Panc1 (cell line): Measurements from ENCODE around the gene AKAP13. TPM values are rescaled to one million over a fixed set of nuclear protein-coding genes. Genes with fewer than 3 reads are reported as not detected.

Experiments
- ATAC-seq: fragments of 200-7000 bp; cut with Tn5 transposase; 2 replicates; pipeline ENCODE4 v1.9.1; 2020; ENCODE audit warnings: mild to moderate bottlenecking, moderate library complexity
- BruUV-seq: library from RNA; stranded (reverse); fragments of 400-500 nt; replicated peaks from 2 replicates; lab custom pipeline; 2021; lab: Mats Ljungman, UMichigan
- CTCF ChIA-PET: fragments of 300-600 bp; sonication (Branson Sonifier 250); formaldehyde crosslinking; loops from one replicate; lab custom pipeline; 2022; ENCODE audit warnings: antibody characterized with exemption; lab: Charles Lee
- POLR2A ChIA-PET: fragments of 300-600 bp; sonication (Branson Sonifier 250); formaldehyde crosslinking; loops from one replicate; lab custom pipeline; 2022; ENCODE audit warnings: antibody characterized with exemption; lab: Charles Lee
- DNase-seq: peaks from one replicate; pipeline ENCODE4 v3.0.0-alpha.2; 2010; ENCODE audit warnings: low read depth, low spot score
- H3K27ac ChIP-seq: 2 replicates; pipeline ENCODE4 v1.5.1; 2011; ENCODE audit warnings: mild to moderate bottlenecking, low read length, inconsistent platforms
- H3K27me3 ChIP-seq: fragments of 200-500 bp; sonication (Bioruptor generic); 2 replicates; pipeline ENCODE4 v1.6.0; 2014; ENCODE audit warnings: low read length, inconsistent platforms; ENCODE audit not compliant: control insufficient read depth, insufficient read depth
- H3K36me3 ChIP-seq: fragments of 200-500 bp; sonication (Bioruptor generic); 2 replicates; pipeline ENCODE4 v1.5.1; 2014; ENCODE audit warnings: inconsistent platforms, mild to moderate bottlenecking, low read length, moderate library complexity; ENCODE audit not compliant: control insufficient read depth, insufficient read depth
- H3K4me1 ChIP-seq: 2 replicates; pipeline ENCODE4 v1.5.1; 2011; ENCODE audit warnings: inconsistent platforms, mild to moderate bottlenecking, low read length, moderate library complexity; ENCODE audit not compliant: control insufficient read depth, insufficient read depth
- H3K4me3 ChIP-seq, 2 experiments: 2 replicates each; pipeline ENCODE4 v1.5.1; 2011 to 2012; ENCODE audit warnings: low read depth in 2 of 2, low read length in 2 of 2, mild to moderate bottlenecking in 2 of 2, inconsistent platforms in 1 of 2, moderate library complexity in 1 of 2
- H3K9me3 ChIP-seq: fragments of 200-500 bp; sonication (Bioruptor generic); 2 replicates; pipeline ENCODE4 v1.5.1; 2014; ENCODE audit warnings: low read depth, mild to moderate bottlenecking, inconsistent platforms, low read length, moderate library complexity; ENCODE audit not compliant: control insufficient read depth, insufficient read depth
- POLR2AphosphoS5 ChIP-seq: IDR thresholded peaks from 2 replicates; pipeline ENCODE4 v1.6.1; 2012; ENCODE audit warnings: mild to moderate bottlenecking, low read depth, low read length, moderate library complexity
- SIN3A ChIP-seq: IDR thresholded peaks from 2 replicates; pipeline ENCODE4 v1.6.1; 2012; ENCODE audit warnings: low read depth, mild to moderate bottlenecking, low read length, moderate library complexity, borderline replicate concordance; ENCODE audit not compliant: insufficient read depth
- TCF7L2 ChIP-seq: IDR thresholded peaks from 2 replicates; pipeline ENCODE4 v1.6.1; 2011; ENCODE audit warnings: mild to moderate bottlenecking, low read depth, low read length, inconsistent platforms
- in situ Hi-C: cut with HindIII; loops from 2 replicates; pipeline ENCODE4 v1.10.0; 2016; ENCODE audit warnings: low sequenced_read_pairs, low pct_unique_long_range_greater_than_20kb
- intact Hi-C: fragments of 100-400 bp; cut with micrococcal nuclease; formaldehyde crosslinking; loops from one replicate; pipeline ENCODE4 v1.10.0; 2022; ENCODE audit not compliant: unreplicated experiment
- total RNA-seq: library from RNA; stranded (reverse); gene quantifications from one replicate; pipeline ENCODE4 v1.2.1, GENCODE V29; 2021; ENCODE audit not compliant: unreplicated experiment
- TF ChIP-seq, protein P1 (sequence below): fragments of 450-650 bp; IDR thresholded peaks from 2 replicates; pipeline ENCODE4 v1.5.1; 2017; ENCODE audit warnings: mild to moderate bottlenecking
- TF ChIP-seq, protein P2 (sequence below), 2 experiments: IDR thresholded peaks; 2 replicates each; pipeline ENCODE4 v1.6.1; 2011 to 2012; ENCODE audit warnings: low read depth in 2 of 2, control low read depth in 1 of 2, low read length in 1 of 2, mild to moderate bottlenecking in 1 of 2, moderate library complexity in 1 of 2; ENCODE audit not compliant: insufficient read depth in 1 of 2

Gene AKAP13
- total RNA-seq, 1 experiment from 2014 or later, result 94.2 TPM

DNA sequence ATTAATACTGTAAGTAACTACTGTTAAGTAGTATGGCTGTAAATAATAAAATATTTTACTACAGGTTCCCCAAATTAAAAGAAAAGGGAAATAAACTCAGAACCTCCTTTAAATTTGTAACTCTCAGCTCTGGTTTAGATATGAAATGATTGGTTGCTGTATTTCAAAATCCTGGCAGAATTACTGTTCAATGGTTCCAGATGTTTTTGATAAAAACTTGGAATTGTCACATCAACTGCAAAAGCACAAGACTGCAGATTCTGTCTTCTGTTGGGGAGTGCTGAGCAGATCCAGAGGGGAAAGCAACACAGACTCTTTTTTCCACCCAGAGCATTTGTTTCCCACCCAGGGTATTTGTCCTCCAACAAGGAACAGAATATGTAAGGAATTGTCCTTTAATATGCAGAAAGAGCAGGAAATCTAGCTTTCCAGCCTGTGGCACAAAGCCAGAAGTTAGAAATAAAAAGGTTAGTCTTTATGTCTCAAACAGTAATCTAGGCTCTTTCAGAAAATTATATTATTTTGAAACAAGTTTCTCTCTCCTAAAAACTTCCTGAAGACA is 236.2 kb downstream of the AKAP13 start:
- ChIA-PET POLR2A (no interaction called here), CTCF (interaction anchor here (0.7 kb wide), 1 partner anchor 359 kb away, joined by 3 read pairs; no protein-coding TSS in a partner anchor)
- H3K27ac ChIP-seq, result no peak overlapping the region
- no peak for ATAC-seq
- TF ChIP-seq POLR2AphosphoS5 (no peak), SIN3A (no peak), TCF7L2 (no peak)
- TF ChIP-seq, protein P1, sequence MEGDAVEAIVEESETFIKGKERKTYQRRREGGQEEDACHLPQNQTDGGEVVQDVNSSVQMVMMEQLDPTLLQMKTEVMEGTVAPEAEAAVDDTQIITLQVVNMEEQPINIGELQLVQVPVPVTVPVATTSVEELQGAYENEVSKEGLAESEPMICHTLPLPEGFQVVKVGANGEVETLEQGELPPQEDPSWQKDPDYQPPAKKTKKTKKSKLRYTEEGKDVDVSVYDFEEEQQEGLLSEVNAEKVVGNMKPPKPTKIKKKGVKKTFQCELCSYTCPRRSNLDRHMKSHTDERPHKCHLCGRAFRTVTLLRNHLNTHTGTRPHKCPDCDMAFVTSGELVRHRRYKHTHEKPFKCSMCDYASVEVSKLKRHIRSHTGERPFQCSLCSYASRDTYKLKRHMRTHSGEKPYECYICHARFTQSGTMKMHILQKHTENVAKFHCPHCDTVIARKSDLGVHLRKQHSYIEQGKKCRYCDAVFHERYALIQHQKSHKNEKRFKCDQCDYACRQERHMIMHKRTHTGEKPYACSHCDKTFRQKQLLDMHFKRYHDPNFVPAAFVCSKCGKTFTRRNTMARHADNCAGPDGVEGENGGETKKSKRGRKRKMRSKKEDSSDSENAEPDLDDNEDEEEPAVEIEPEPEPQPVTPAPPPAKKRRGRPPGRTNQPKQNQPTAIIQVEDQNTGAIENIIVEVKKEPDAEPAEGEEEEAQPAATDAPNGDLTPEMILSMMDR, result no peak
- TF ChIP-seq, protein P2, sequence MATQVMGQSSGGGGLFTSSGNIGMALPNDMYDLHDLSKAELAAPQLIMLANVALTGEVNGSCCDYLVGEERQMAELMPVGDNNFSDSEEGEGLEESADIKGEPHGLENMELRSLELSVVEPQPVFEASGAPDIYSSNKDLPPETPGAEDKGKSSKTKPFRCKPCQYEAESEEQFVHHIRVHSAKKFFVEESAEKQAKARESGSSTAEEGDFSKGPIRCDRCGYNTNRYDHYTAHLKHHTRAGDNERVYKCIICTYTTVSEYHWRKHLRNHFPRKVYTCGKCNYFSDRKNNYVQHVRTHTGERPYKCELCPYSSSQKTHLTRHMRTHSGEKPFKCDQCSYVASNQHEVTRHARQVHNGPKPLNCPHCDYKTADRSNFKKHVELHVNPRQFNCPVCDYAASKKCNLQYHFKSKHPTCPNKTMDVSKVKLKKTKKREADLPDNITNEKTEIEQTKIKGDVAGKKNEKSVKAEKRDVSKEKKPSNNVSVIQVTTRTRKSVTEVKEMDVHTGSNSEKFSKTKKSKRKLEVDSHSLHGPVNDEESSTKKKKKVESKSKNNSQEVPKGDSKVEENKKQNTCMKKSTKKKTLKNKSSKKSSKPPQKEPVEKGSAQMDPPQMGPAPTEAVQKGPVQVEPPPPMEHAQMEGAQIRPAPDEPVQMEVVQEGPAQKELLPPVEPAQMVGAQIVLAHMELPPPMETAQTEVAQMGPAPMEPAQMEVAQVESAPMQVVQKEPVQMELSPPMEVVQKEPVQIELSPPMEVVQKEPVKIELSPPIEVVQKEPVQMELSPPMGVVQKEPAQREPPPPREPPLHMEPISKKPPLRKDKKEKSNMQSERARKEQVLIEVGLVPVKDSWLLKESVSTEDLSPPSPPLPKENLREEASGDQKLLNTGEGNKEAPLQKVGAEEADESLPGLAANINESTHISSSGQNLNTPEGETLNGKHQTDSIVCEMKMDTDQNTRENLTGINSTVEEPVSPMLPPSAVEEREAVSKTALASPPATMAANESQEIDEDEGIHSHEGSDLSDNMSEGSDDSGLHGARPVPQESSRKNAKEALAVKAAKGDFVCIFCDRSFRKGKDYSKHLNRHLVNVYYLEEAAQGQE (IDR thresholded peaks at IDR 0.05; ENCODE audit: insufficient read depth in 1 of 2, low read depth in 2 of 2, low read length in 1 of 2), result no peak
- DNase-seq, result no peak
- no peak overlapping the region for H3K4me3 ChIP-seq
- H3K27me3 ChIP-seq, result no peaks in the 10 kb centered on the region
- no peaks in the 10 kb centered on the region for H3K36me3 ChIP-seq
- no peaks in the 10 kb centered on the region for H3K9me3 ChIP-seq
- in situ Hi-C loops, result no loop called here
- no TSS peak for BruUV-seq
- intact Hi-C loops, result no loop called here
- no peaks in the 10 kb centered on the region for H3K4me1 ChIP-seq

DNA sequence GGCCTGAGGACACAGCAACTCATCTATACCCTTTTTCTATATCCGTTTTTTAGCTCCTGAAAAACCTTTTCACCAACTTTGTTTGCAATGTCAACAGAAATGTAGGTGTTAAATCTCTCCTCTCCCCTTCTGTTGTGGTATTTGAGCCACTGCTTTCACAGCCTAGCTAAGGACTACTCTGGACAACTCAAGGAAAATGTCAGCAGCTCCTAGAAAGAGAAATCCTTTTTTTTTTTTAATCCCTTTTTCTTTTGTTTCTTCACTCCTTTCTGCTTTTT is 237.8 kb downstream of the AKAP13 start:
- in situ Hi-C loops, result no loop called here
- no peaks in the 10 kb centered on the region for H3K36me3 ChIP-seq
- no peaks in the 10 kb centered on the region for H3K27me3 ChIP-seq
- H3K27ac ChIP-seq, result no peak overlapping the region
- intact Hi-C loops, result no loop called here
- TF ChIP-seq, protein P1, result no peak
- TF ChIP-seq, protein P2 (IDR thresholded peaks at IDR 0.05; ENCODE audit: insufficient read depth in 1 of 2, low read depth in 2 of 2, low read length in 1 of 2), result no peak
- TF ChIP-seq POLR2AphosphoS5, result no peak
- TF ChIP-seq TCF7L2, result no peak
- TF ChIP-seq SIN3A, result no peak
- ATAC-seq, result no peak
- ChIA-PET CTCF (no interaction called here), POLR2A (no interaction called here)
- H3K4me1 ChIP-seq, result no peaks in the 10 kb centered on the region
- no TSS peak for BruUV-seq
- DNase-seq, result no peak
- no peaks in the 10 kb centered on the region for H3K9me3 ChIP-seq
- no peak overlapping the region for H3K4me3 ChIP-seq
